GM23338 (cell line): ENCODE results near the gene ADCY6.

Experiments
- CTCF ChIP-seq, 2 experiments: fragments of 200-600 bp in 1 of 2; sonication (generic) in 1 of 2; conservative IDR thresholded peaks; 2 replicates each; pipeline versions ENCODE4 v1.5.1 to v1.6.1; 2016 to 2017; ENCODE audit warnings: antibody characterized with exemption in 2 of 2, low read depth in 2 of 2, mild to moderate bottlenecking in 2 of 2, moderate library complexity in 1 of 2
- EZH2 ChIP-seq: fragments of 200-600 bp; sonication (generic); IDR thresholded peaks from one replicate; pipeline ENCODE4 v1.8.0; 2017; ENCODE audit warnings: antibody characterized with exemption, mild to moderate bottlenecking, low read depth; ENCODE audit not compliant: unreplicated experiment
- EZH2phosphoT487 ChIP-seq: fragments of 200-600 bp; sonication (generic); IDR thresholded peaks from one replicate; pipeline ENCODE4 v1.8.1; 2018; ENCODE audit warnings: antibody characterized with exemption; ENCODE audit not compliant: unreplicated experiment
- JUNB ChIP-seq: IDR thresholded peaks from one replicate; pipeline ENCODE4 v1.6.1; 2016; ENCODE audit warnings: antibody characterized with exemption; ENCODE audit not compliant: unreplicated experiment
- NANOG ChIP-seq: IDR thresholded peaks from 2 replicates; pipeline ENCODE4 v1.6.1; 2016; ENCODE audit warnings: antibody characterized with exemption, borderline replicate concordance
- POLR2AphosphoS5 ChIP-seq: IDR thresholded peaks from 2 replicates; pipeline ENCODE4 v1.6.1; 2016; ENCODE audit warnings: antibody characterized with exemption, low read depth
- REST ChIP-seq: IDR thresholded peaks from one replicate; pipeline ENCODE4 v1.6.1; 2018; ENCODE audit warnings: antibody characterized with exemption; ENCODE audit not compliant: unreplicated experiment

GRCh38 chr12:48828293-48828692 is 39.4 kb upstream of the ADCY6 start:
- no peak for TF ChIP-seq CTCF (conservative IDR thresholded peaks at IDR 0.05; ENCODE audit: low read depth in 2 of 2)
- TF ChIP-seq REST: no peak
- TF ChIP-seq JUNB: no peak
- no peak for TF ChIP-seq EZH2phosphoT487
- TF ChIP-seq EZH2: no peak
- no peak for TF ChIP-seq NANOG
- TF ChIP-seq POLR2AphosphoS5: no peak
